Measurements from ENCODE around the gene GCNT4. TPM values are rescaled to one million over a fixed set of nuclear protein-coding genes. Genes with fewer than 3 reads are reported as not detected.

The GCNT4 gene
- total and polyA plus RNA-seq, 2 of the 8 experiments (the other 6 are each of a cell fraction or from before 2014, with no cell fraction given) = 1.1 to 14.5 TPM

DNA sequence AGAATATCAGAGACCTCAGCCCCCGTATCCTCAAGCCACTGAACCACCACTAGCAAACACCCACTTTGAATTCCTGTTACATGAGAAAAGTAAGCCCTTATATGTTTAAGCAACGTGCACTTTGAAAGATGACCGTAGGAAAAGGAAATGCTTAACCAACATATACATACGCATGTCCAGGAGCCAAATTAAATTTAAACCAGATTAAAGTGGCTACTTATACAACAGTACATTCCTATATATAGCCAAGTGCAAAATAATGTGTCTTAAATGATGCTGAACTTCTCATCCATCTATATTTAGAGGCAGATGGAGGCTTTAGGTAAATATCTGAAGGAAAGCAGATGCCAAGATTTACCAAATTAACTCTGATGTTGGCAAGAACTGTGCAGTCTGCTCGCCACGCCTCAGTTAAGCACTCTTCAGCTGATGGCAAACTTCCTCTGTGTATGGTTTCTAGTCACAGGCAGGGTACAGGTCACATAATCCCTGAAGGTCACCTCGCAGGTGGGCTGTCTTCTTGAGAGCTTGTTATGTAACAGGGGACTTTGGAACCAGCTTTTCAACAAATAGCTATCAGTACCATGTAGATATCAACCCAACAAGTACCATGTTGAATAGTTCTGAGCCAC is 8.6 kb downstream of the GCNT4 start:
- peak; percentile 55; the same call in 1 of the 2 replicates for TF ChIP-seq POLR2AphosphoS5 (IDR thresholded peaks at IDR 0.05; ENCODE audit: low read depth, low read length)
- no peak for TF ChIP-seq FOSL1 (IDR thresholded peaks at IDR 0.05; ENCODE audit: insufficient read depth, low read depth, low read length)
- TF ChIP-seq POLR2A (IDR thresholded peaks at IDR 0.05; ENCODE audit: control extremely low read depth in 1 of 2, low read depth in 2 of 2, low read length in 2 of 2) = peak in 1 of 2 experiments; percentile 41; a peak in 1 of 3 replicates
- no peak for TF ChIP-seq CBX8 (IDR thresholded peaks at IDR 0.05; ENCODE audit: borderline replicate concordance, low read depth, low read length)
- Histone ChIP-seq H3K23me2 (ENCODE audit: low read depth, low read length) (no peaks in the 10 kb centered on the region), H3K18ac (ENCODE audit: extremely low read depth, low read length) (no peak overlapping the region), H2BK5ac (ENCODE audit: low read depth, low read length) (no peak overlapping the region), H3K79me1 (ENCODE audit: low read depth, low read length) (no peaks in the 10 kb centered on the region; the same call in 1 of the 2 replicates), H3K4me1 (replicated peaks in 1 of 4; ENCODE audit: control insufficient read depth in 3 of 4, insufficient read depth in 4 of 4, low read length in 3 of 4) (no peaks in the 10 kb centered on the region), H2BK15ac (ENCODE audit: low read length) (no peak overlapping the region), H2BK12ac (ENCODE audit: low read depth, low read length) (no peak overlapping the region), H2AFZ (ENCODE audit: low read length) (no peak overlapping the region), H3K56ac (replicated peaks; ENCODE audit: insufficient read length, low read depth, low read length) (no peak overlapping the region), H3K9ac (replicated peaks in 1 of 4; ENCODE audit: extremely low read depth in 1 of 4, low read depth in 3 of 4, low read length in 3 of 4) (no peak overlapping the region), H3K4me3 (ENCODE audit: extremely low read depth in 1 of 4, insufficient read depth in 2 of 4, low read depth in 3 of 4, low read length in 4 of 4) (no peak overlapping the region), H4K20me1 (replicated peaks in 1 of 2; ENCODE audit: control insufficient read depth in 1 of 2, insufficient read depth in 2 of 2, low read length in 2 of 2) (no peaks in the 10 kb centered on the region), H2AK5ac (ENCODE audit: low read depth, low read length) (no peak overlapping the region), H3K27ac (ENCODE audit: low read depth, low read length) (no peak overlapping the region), H2BK20ac (ENCODE audit: low read length) (no peak overlapping the region), H3K23ac (ENCODE audit: insufficient read length) (no peak overlapping the region), H3K14ac (ENCODE audit: insufficient read length) (no peak overlapping the region), H4K91ac (replicated peaks; ENCODE audit: insufficient read length, low read length) (no peak overlapping the region), H3K27me3 (replicated peaks in 1 of 4; ENCODE audit: control insufficient read depth in 3 of 4, extremely low read depth in 1 of 4, insufficient read depth in 3 of 4, low read length in 3 of 4) (no peaks in the 10 kb centered on the region), H3K36me3 (ENCODE audit: control insufficient read depth in 2 of 4, insufficient read depth in 4 of 4, low read length in 3 of 4) (peaks cover 0 to 14% (median 0%) of the 10 kb centered on the region in 4 experiments; a peak in 3 of 8 replicates), H3K9me3 (ENCODE audit: insufficient read depth in 2 of 2, low read depth in 1 of 2, low read length in 1 of 2) (no peaks in the 10 kb centered on the region), H2BK120ac (replicated peaks; ENCODE audit: low read depth, low read length) (no peak overlapping the region), H3K4me2 (ENCODE audit: insufficient read depth in 1 of 2, low read depth in 2 of 2, low read length in 2 of 2) (no peak overlapping the region), H4K5ac (ENCODE audit: insufficient read length, low read depth, low read length) (no peak overlapping the region), H3K4ac (replicated peaks; ENCODE audit: insufficient read length, low read depth, low read length) (no peak overlapping the region), H3K79me2 (ENCODE audit: control insufficient read depth in 1 of 2, insufficient read depth in 2 of 2, low read length in 2 of 2) (peaks cover 0 to 17% of the 10 kb centered on the region in 2 experiments; a peak in 2 of 4 replicates), H4K8ac (ENCODE audit: extremely low read depth, insufficient read depth, low read length) (no peak overlapping the region)
- no peak for FAIRE-seq
- DNase-seq (ENCODE audit: low read depth in 1 of 2, low spot score in 2 of 2) = no peak
- CTCF ChIA-PET (ENCODE audit: partially characterized antibody) = interaction anchor here (0.5 kb wide), 1 partner anchor 55 kb away, joined by 3 read pairs; no protein-coding TSS in a partner anchor
- POLR2A ChIA-PET (ENCODE audit: partially characterized antibody) = no interaction called here
- WGBS, 2 experiments (ENCODE audit: extremely low coverage in 1 of 2, insufficient coverage in 1 of 2, insufficient read length in 1 of 2, insufficient replicate concordance in 2 of 2, low coverage in 1 of 2, low lambda C conversion rate in 2 of 2, missing lambda C conversion rate in 1 of 2) = 90% methylated on average over 7 of the region's 7 CpGs; no CpG with 5 or more reads in 1 of the 2 experiments
